Smooth muscle cell (in vitro differentiated cells): ENCODE results near the gene POLK. TPM values are rescaled to one million over a fixed set of nuclear protein-coding genes. Genes with fewer than 3 reads are reported as not detected.

Experiments
- DNase-seq: peaks from one replicate; lab custom pipeline; 2025; ENCODE audit not compliant: unreplicated experiment; lab: John Stamatoyannopoulos, UW
- H2AFZ ChIP-seq: fragments of 200-600 bp; sonication (generic); 2 replicates; pipeline ENCODE4 v1.6.0; 2016; ENCODE audit warnings: antibody characterized with exemption, low read depth, mild to moderate bottlenecking
- H3F3A ChIP-seq: fragments of 200-600 bp; sonication (generic); 2 replicates; pipeline ENCODE4 v1.6.0; 2017; ENCODE audit warnings: antibody characterized with exemption, low read depth
- H3K27ac ChIP-seq: fragments of 200-600 bp; sonication (generic); 2 replicates; pipeline ENCODE4 v1.5.1; 2016; ENCODE audit warnings: low read depth, mild to moderate bottlenecking
- H3K27me3 ChIP-seq: fragments of 200-600 bp; sonication (generic); 2 replicates; pipeline ENCODE4 v1.6.1; 2016; ENCODE audit warnings: low read depth, mild to moderate bottlenecking
- H3K36me3 ChIP-seq: fragments of 200-600 bp; sonication (generic); 2 replicates; pipeline ENCODE4 v1.5.1; 2016; ENCODE audit warnings: low read depth
- H3K4me1 ChIP-seq: fragments of 200-600 bp; sonication (generic); 2 replicates; pipeline ENCODE4 v1.5.1; 2016; ENCODE audit warnings: low read depth
- H3K4me2 ChIP-seq: fragments of 200-600 bp; sonication (generic); 2 replicates; pipeline ENCODE4 v1.6.0; 2016; ENCODE audit warnings: mild to moderate bottlenecking
- H3K4me3 ChIP-seq: fragments of 200-600 bp; sonication (generic); 2 replicates; pipeline ENCODE4 v1.5.1; 2016; ENCODE audit warnings: mild to moderate bottlenecking
- H3K79me2 ChIP-seq: fragments of 200-600 bp; sonication (generic); 2 replicates; pipeline ENCODE4 v1.6.0; 2016; ENCODE audit warnings: low read depth, mild to moderate bottlenecking
- H3K9ac ChIP-seq: fragments of 200-600 bp; sonication (generic); 2 replicates; pipeline ENCODE4 v1.6.0; 2016; ENCODE audit warnings: low read depth
- H3K9me3 ChIP-seq: fragments of 200-600 bp; sonication (generic); replicated peaks from 2 replicates; pipeline ENCODE4 v1.5.1; 2016; ENCODE audit warnings: low read depth
- H4K20me1 ChIP-seq: fragments of 200-600 bp; sonication (generic); 2 replicates; pipeline ENCODE4 v1.6.0; 2016; ENCODE audit warnings: low read depth
- WGBS: methylation state at CpG from one replicate; pipeline ENCODE4 v1.1.7; 2016; ENCODE audit warnings: low lambda C conversion rate; 5-methylcytosine and 5-hydroxymethylcytosine counted together
- polyA plus RNA-seq: library from polyadenylated mRNA; unstranded; fragments of >200 nt; fragmentation: Nextera tagmentation; extraction: Ambion mirVana; gene quantifications from 2 replicates; pipeline ENCODE4 v1.2.1, GENCODE V29; 2016
- total RNA-seq: library from RNA; depleted of rRNA; stranded (reverse); fragments of >200 nt; gene quantifications from 2 replicates; pipeline ENCODE4 v1.2.3, GENCODE V29; 2014
- TF ChIP-seq, protein P1 (sequence below): fragments of 200-600 bp; sonication (generic); IDR thresholded peaks from 2 replicates; pipeline ENCODE4 v1.5.1; 2017; ENCODE audit warnings: borderline replicate concordance, mild to moderate bottlenecking, antibody characterized with exemption; ENCODE audit not compliant: insufficient read depth, poor library complexity, severe bottlenecking

Gene POLK
- total and polyA plus RNA-seq, 2 experiments from 2014 or later = 12.8 to 36.5 TPM

DNA sequence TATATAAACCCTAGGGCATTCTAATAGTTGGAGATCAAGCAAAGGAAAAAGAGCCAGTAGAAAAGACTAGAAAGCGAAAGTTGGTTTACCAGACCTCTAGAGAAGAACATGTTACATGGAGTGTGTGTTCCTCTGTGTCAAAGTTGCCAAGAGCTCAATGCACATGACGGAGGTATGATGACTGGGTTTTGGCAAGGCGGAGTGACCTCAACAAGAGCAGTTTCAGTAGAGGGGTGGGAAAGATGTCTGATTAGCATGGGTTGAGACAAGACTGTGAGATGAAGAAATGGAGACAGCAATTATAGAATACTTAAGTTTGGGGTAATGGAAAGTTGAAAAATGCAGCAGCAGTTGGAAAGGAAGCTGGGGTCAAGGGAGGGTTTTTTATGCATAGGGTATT is 101.2 kb downstream of the POLK start:
- Histone ChIP-seq H3K9ac (no peak overlapping the region), H3K4me3 (no peak overlapping the region), H3K27me3 (no peaks in the 10 kb centered on the region), H3K79me2 (no peaks in the 10 kb centered on the region), H3K36me3 (no peaks in the 10 kb centered on the region), H2AFZ (no peak overlapping the region), H4K20me1 (no peaks in the 10 kb centered on the region), H3K27ac (no peak overlapping the region), H3K4me2 (no peak overlapping the region), H3K9me3 (no peaks in the 10 kb centered on the region), H3F3A (peaks cover 14% of the 10 kb centered on the region), H3K4me1 (peaks cover 16% of the 10 kb centered on the region)
- DNase-seq = no peak
- TF ChIP-seq, protein P1, sequence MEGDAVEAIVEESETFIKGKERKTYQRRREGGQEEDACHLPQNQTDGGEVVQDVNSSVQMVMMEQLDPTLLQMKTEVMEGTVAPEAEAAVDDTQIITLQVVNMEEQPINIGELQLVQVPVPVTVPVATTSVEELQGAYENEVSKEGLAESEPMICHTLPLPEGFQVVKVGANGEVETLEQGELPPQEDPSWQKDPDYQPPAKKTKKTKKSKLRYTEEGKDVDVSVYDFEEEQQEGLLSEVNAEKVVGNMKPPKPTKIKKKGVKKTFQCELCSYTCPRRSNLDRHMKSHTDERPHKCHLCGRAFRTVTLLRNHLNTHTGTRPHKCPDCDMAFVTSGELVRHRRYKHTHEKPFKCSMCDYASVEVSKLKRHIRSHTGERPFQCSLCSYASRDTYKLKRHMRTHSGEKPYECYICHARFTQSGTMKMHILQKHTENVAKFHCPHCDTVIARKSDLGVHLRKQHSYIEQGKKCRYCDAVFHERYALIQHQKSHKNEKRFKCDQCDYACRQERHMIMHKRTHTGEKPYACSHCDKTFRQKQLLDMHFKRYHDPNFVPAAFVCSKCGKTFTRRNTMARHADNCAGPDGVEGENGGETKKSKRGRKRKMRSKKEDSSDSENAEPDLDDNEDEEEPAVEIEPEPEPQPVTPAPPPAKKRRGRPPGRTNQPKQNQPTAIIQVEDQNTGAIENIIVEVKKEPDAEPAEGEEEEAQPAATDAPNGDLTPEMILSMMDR = no peak
- WGBS = 97% methylated on average over 3 of the region's 3 CpGs

DNA sequence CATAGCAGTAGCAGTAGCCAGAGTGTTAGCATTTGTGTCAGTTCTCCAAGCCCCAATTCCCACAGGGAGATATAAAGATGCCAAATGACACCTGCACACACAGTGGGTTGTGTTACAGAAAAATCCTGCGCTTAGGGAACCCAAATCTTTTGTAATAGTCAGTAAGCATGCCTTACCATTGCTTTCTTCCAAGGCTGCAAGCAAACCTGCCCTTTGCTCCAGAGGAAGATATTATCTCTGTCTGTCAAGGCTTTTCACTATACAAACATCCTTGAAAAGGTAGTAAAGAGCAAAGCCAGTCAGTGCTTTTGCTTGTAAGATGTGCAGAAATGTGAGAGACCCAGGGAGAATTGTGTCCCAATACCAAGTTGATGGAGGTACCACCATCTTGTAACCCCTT is 102.5 kb downstream of the POLK start:
- Histone ChIP-seq H3K27ac (no peak overlapping the region), H3K36me3 (no peaks in the 10 kb centered on the region), H3K79me2 (no peaks in the 10 kb centered on the region), H2AFZ (no peak overlapping the region), H3K4me2 (no peak overlapping the region), H4K20me1 (no peaks in the 10 kb centered on the region), H3K4me3 (no peak overlapping the region), H3K4me1 (peaks cover 16% of the 10 kb centered on the region), H3K9me3 (no peaks in the 10 kb centered on the region), H3F3A (peaks cover 14% of the 10 kb centered on the region), H3K9ac (no peak overlapping the region), H3K27me3 (no peaks in the 10 kb centered on the region)
- DNase-seq = no peak
- 92% methylated on average over 1 of the region's 1 CpG for WGBS
- TF ChIP-seq, protein P1 = no peak

DNA sequence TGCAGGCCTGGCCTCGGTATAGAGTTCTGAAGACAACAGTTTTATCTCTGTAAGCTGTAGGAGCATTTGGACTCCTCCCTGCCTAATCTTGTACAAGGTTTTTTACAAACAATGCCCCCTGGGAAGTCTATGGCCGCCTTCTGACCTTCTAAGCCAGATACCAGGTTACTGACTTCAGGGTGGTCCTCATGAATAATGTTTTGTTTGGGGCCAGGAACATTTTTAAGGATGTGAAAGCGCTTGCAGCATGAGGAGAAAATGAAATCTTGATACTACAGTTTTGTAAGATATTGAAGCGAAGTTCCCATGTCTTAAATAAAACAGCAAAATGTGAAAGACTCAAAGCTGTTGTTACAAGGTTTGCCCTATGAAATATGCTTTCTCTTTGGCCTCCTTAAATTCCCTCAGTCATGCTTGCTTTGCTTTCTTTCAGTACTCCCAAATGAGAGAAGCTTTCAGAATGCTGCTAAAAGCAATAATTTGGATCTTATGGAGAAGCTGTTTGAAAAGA is 104.7 kb downstream of the POLK start:
- Histone ChIP-seq H3K27ac (peak overlapping the region; percentile 88), H2AFZ (no peak overlapping the region)

More for the DNA sequence above, 104.7 kb downstream of the POLK start:
- no peaks in the 10 kb centered on the region for H3K36me3 ChIP-seq
- DNase-seq = no peak
- H3K79me2 ChIP-seq = no peaks in the 10 kb centered on the region
- no peaks in the 10 kb centered on the region for H3K27me3 ChIP-seq
- H3F3A ChIP-seq = peaks cover 14% of the 10 kb centered on the region
- no peak overlapping the region for H3K4me3 ChIP-seq
- TF ChIP-seq, protein P1 = no peak
- H4K20me1 ChIP-seq = no peaks in the 10 kb centered on the region
- H3K4me1 ChIP-seq = peaks cover 16% of the 10 kb centered on the region
- peak overlapping the region; percentile 69 for H3K4me2 ChIP-seq
- 65% methylated on average over 4 of the region's 4 CpGs for WGBS
- H3K9me3 ChIP-seq = no peaks in the 10 kb centered on the region
- peak overlapping the region; percentile 52 for H3K9ac ChIP-seq
